ENCODE results near the gene RHEX. TPM values are rescaled to one million over a fixed set of nuclear protein-coding genes. Genes with fewer than 3 reads are reported as not detected.

RHEX gene
- total RNA-seq, 2 experiments from 2014 or later = not detected

- Mint-ChIP-seq H3K9me3 (no peaks in the 10 kb centered on the region), H3K4me1 (ENCODE audit: low read depth) (peaks cover 24% of the 10 kb centered on the region), H3K27ac (no peak overlapping the region), H3K4me3 (no peak overlapping the region), H3K27me3 (peaks cover 7% of the 10 kb centered on the region), H3K36me3 (ENCODE audit: low read depth) (no peaks in the 10 kb centered on the region)
- Histone ChIP-seq H3K9me3 (ENCODE audit: control insufficient read depth in 1 of 2, insufficient read depth in 1 of 2, low read length in 2 of 2) (no peaks in the 10 kb centered on the region), H3K27me3 (ENCODE audit: control insufficient read depth in 1 of 2, insufficient read depth in 2 of 2, low read length in 2 of 2) (no peaks in the 10 kb centered on the region), H3K36me3 (ENCODE audit: insufficient read depth, low read length) (no peaks in the 10 kb centered on the region), H3K4me1 (ENCODE audit: insufficient read depth, low read length) (peaks cover 8% of the 10 kb centered on the region), H3K4me3 (ENCODE audit: low read length) (no peak overlapping the region), H3K27ac (ENCODE audit: low read depth in 1 of 2, low read length in 2 of 2) (no peak overlapping the region)
- ChIA-PET POLR2A (no interaction called here), CTCF (no interaction called here)
- ATAC-seq (ENCODE audit: poor library complexity) (no peak), DNase-seq (no peak)
- no peak for TF ChIP-seq CTCF (IDR thresholded peaks at IDR 0.05)
- intact Hi-C loops (cut with DNase I, micrococcal nuclease) = no loop called here
Observed at GRCh38 chr1:206010060-206010459, 42.9 kb upstream of the RHEX start.

- Histone ChIP-seq H3K4me1 (ENCODE audit: insufficient read depth, low read length) (peaks cover 8% of the 10 kb centered on the region), H3K4me3 (ENCODE audit: low read length) (no peak overlapping the region), H3K27me3 (ENCODE audit: control insufficient read depth in 1 of 2, insufficient read depth in 2 of 2, low read length in 2 of 2) (no peaks in the 10 kb centered on the region), H3K27ac (ENCODE audit: low read depth in 1 of 2, low read length in 2 of 2) (no peak overlapping the region), H3K36me3 (ENCODE audit: insufficient read depth, low read length) (no peaks in the 10 kb centered on the region), H3K9me3 (ENCODE audit: control insufficient read depth in 1 of 2, insufficient read depth in 1 of 2, low read length in 2 of 2) (no peaks in the 10 kb centered on the region)
- Mint-ChIP-seq H3K27ac (no peak overlapping the region), H3K4me1 (ENCODE audit: low read depth) (peaks cover 24% of the 10 kb centered on the region), H3K4me3 (no peak overlapping the region), H3K27me3 (peaks cover 6% of the 10 kb centered on the region), H3K36me3 (ENCODE audit: low read depth) (no peaks in the 10 kb centered on the region), H3K9me3 (no peaks in the 10 kb centered on the region)
- ChIA-PET CTCF (no interaction called here), POLR2A (no interaction called here)
- ATAC-seq (ENCODE audit: poor library complexity) (no peak), DNase-seq (no peak)
- no peak for TF ChIP-seq CTCF (IDR thresholded peaks at IDR 0.05)
- intact Hi-C loops (cut with DNase I, micrococcal nuclease) = no loop called here
Observed at GRCh38 chr1:206011057-206011456, 41.9 kb upstream of the RHEX start.

- no peak overlapping the region for H3K27ac Mint-ChIP-seq
- H3K9me3 Mint-ChIP-seq = no peaks in the 10 kb centered on the region
- peaks cover 8% of the 10 kb centered on the region for H3K4me1 ChIP-seq (ENCODE audit: insufficient read depth, low read length)
- H3K27me3 Mint-ChIP-seq = no peaks in the 10 kb centered on the region
- no peaks in the 10 kb centered on the region for H3K36me3 ChIP-seq (ENCODE audit: insufficient read depth, low read length)
- intact Hi-C loops (cut with DNase I, micrococcal nuclease) = no loop called here
- peaks cover 24% of the 10 kb centered on the region for H3K4me1 Mint-ChIP-seq (ENCODE audit: low read depth)
- ChIA-PET CTCF (no interaction called here), POLR2A (no interaction called here)
- H3K4me3 ChIP-seq (ENCODE audit: low read length) = no peak overlapping the region
- no peaks in the 10 kb centered on the region for H3K27me3 ChIP-seq (ENCODE audit: control insufficient read depth in 1 of 2, insufficient read depth in 2 of 2, low read length in 2 of 2)
- no peaks in the 10 kb centered on the region for H3K9me3 ChIP-seq (ENCODE audit: control insufficient read depth in 1 of 2, insufficient read depth in 1 of 2, low read length in 2 of 2)
- peak overlapping the region; percentile 44 for H3K4me3 Mint-ChIP-seq
- H3K27ac ChIP-seq (ENCODE audit: low read depth in 1 of 2, low read length in 2 of 2) = no peak overlapping the region
- DNase-seq (peak in 9 of 14 experiments; percentile 4 to 71 (median 29)), ATAC-seq (ENCODE audit: poor library complexity) (peak; percentile 95)
- no peak for TF ChIP-seq CTCF (IDR thresholded peaks at IDR 0.05)
- no peaks in the 10 kb centered on the region for H3K36me3 Mint-ChIP-seq (ENCODE audit: low read depth)
Observed at GRCh38 chr1:206012086-206012859, 40.7 kb upstream of the RHEX start.
